Heart left ventricle (tissue), 16 donors: ENCODE measurements around the gene CD226. TPM values are rescaled to one million over a fixed set of nuclear protein-coding genes. Genes with fewer than 3 reads are reported as not detected.

ENCODE experiments used
- ATAC-seq, 4 donors: fragments of 200-7000 bp; cut with Tn5 transposase; one replicate each; pipeline ENCODE4 v1.9.1; 2020 to 2022; ENCODE audit warnings: moderate library complexity in 4 of 4, mild to moderate bottlenecking in 3 of 4, moderate number of reproducible peaks in 1 of 4
- DNase-seq, 5 donors: peaks; one replicate each; pipeline ENCODE4 v3.0.0-alpha.2; 2020
- H3K27ac ChIP-seq, 12 donors: fragments of 200-600 bp; sonication (generic) in 4 of 12; one replicate each; pipeline versions ENCODE4 v1.5.0 to v1.8.0; 2016 to 2022; ENCODE audit warnings: mild to moderate bottlenecking in 2 of 12
- H3K27me3 ChIP-seq, 9 donors: fragments of 200-600 bp; sonication (generic) in 2 of 9; one replicate each; pipeline versions ENCODE4 v1.5.1 to v1.8.0; 2016 to 2022; ENCODE audit warnings: mild to moderate bottlenecking in 3 of 9
- H3K36me3 ChIP-seq, 9 donors: fragments of 200-600 bp; sonication (generic) in 2 of 9; one replicate each; pipeline versions ENCODE4 v1.5.0 to v1.8.0; 2018 to 2022; ENCODE audit warnings: mild to moderate bottlenecking in 2 of 9
- H3K4me1 ChIP-seq, 12 donors: fragments of 200-600 bp; sonication (generic) in 4 of 12; one replicate each; pipeline versions ENCODE4 v1.5.0 to v1.8.0; 2016 to 2022; ENCODE audit warnings: mild to moderate bottlenecking in 3 of 12
- H3K4me3 ChIP-seq, 12 donors: fragments of 200-600 bp; sonication (generic) in 4 of 12; one replicate each; pipeline versions ENCODE4 v1.5.0 to v1.8.0; 2017 to 2022; ENCODE audit warnings: mild to moderate bottlenecking in 9 of 12, moderate library complexity in 4 of 12
- H3K9me3 ChIP-seq, 12 donors: fragments of 200-600 bp; sonication (generic) in 4 of 12; one replicate each; pipeline versions ENCODE4 v1.5.0 to v1.8.0; 2016 to 2022; ENCODE audit warnings: mild to moderate bottlenecking in 1 of 12
- CTCF ChIP-seq, 12 donors: fragments of 200-600 bp; sonication (generic) in 4 of 12; IDR thresholded peaks; one replicate each; pipeline versions ENCODE4 v1.5.0 to v1.8.0; 2018 to 2022; ENCODE audit warnings: antibody characterized with exemption in 12 of 12, mild to moderate bottlenecking in 5 of 12
- POLR2A ChIP-seq, 2 donors: fragments of 450-650 bp; IDR thresholded peaks; one replicate each; pipeline ENCODE4 v1.6.1; 2017; ENCODE audit warnings: antibody characterized with exemption in 2 of 2, mild to moderate bottlenecking in 2 of 2, moderate library complexity in 2 of 2
- WGBS, 4 donors: extraction: QIAGEN DNeasy Blood & Tissue Kit in 2 of 4; methylation state at CpG; one replicate each; pipeline versions ENCODE4 v1.1.5 to v1.1.7; 2013 to 2018; 5-methylcytosine and 5-hydroxymethylcytosine counted together
- intact Hi-C, 10 donors: fragments of 100-400 bp; cut with DNase I; formaldehyde crosslinking; loops; one replicate each; pipeline versions ENCODE4 v1.11.1 to v1.14.2; 2022
- polyA plus RNA-seq, 2 donors: library from polyadenylated mRNA; stranded (reverse); fragments of 200-250 nt; gene quantifications; one replicate each; pipeline ENCODE4 v1.2.3, GENCODE V29; 2013
- total RNA-seq, 9 donors: library from RNA; depleted of rRNA in 2 of 9; stranded (reverse); fragments of >200 nt in 2 of 9; fragmentation: NEBNext Ultra II Directional in 3 of 9; extraction: Animal tissue kit (Norgen Biotek cat#: 25700) in 3 of 9; gene quantifications; one replicate each; pipeline versions ENCODE4 v1.1.0 to v1.2.4, GENCODE V29; 2016 to 2023
- donor health status: ischemic (EF 13 %, LVEDD 7.1; RV severe dilation, severe dysfunction).
- donor health status: healthy with polysubstance abuse.
- donor health status: DM: no; HTN: yes; CAD: no.
- donor health status: DM: no; HTN: no; CAD: no.
- donor health status: ischemic (EF 25% LVEDD 6.9; RV normal size, moderate dysfunction).
- donor health status: ischemic (EF 25% LVEDD 5.7; RV mildly dilated, moderate dysfunction).
- donor health status: healthy.
- donor health status: DM: yes; HTN: yes; CAD: no.
- donor health status: ischemic (EF 35%, LVEDD 5.7; RV mildly dilated, moderate dysfunction).
- donor health status: nonischemic (EF 11% LVEDD 7.7; RV severe dilation, severe dysfunction).
- donor health status: DM: yes; HTN: yes; CAD: no.
- donor health status: PGD.
- donor health status: ischemic (EF 29% LVEDD 5.4; RV normal size, mild dysfunction).
- donor health status: nonischemic (EF 23%, LVEDD 6.1; RV moderate dilation, normal function).

Gene CD226
- total and polyA plus RNA-seq, 11 donors = 0.15 to 4.1 (median 1.1) TPM

- 88 to 93% (median 91%) methylated on average over 5 of the region's 5 CpGs for WGBS, 4 donors
- intact Hi-C loops = no loop called here
- no peaks in the 10 kb centered on the region for H3K27me3 ChIP-seq
- no peaks in the 10 kb centered on the region for H3K36me3 ChIP-seq
- H3K9me3 ChIP-seq = no peaks in the 10 kb centered on the region
- no peak overlapping the region for H3K27ac ChIP-seq
- H3K4me1 ChIP-seq = no peaks in the 10 kb centered on the region
- no peak for DNase-seq
- TF ChIP-seq POLR2A (IDR thresholded peaks at IDR 0.05) = no peak
- TF ChIP-seq CTCF (IDR thresholded peaks at IDR 0.05) = no peak
- no peak overlapping the region for H3K4me3 ChIP-seq
- no peak for ATAC-seq
Observed at GRCh38 chr18:69858897-69859296, 88.8 kb downstream of the CD226 start.

DNA sequence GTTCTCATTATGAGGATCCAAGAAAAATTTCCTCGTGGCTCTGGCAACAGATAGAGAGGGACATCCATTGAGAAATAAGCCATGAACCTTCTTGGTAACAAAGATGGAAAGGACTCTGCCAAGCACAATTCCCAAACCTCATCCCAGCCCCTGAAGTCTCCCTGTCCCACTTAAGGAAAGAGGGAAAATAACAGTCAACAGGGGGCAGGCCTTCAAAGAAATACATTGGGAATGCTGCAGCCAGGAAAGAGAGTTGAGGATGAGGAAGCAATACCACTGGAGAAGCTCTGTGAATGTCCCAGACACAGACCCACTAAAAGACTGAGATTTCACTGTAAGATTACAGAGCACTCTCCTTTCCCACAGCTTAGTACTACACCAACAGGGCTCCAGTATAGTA lies 93.2 kb downstream of the CD226 start:
- no peaks in the 10 kb centered on the region for H3K36me3 ChIP-seq

DNA sequence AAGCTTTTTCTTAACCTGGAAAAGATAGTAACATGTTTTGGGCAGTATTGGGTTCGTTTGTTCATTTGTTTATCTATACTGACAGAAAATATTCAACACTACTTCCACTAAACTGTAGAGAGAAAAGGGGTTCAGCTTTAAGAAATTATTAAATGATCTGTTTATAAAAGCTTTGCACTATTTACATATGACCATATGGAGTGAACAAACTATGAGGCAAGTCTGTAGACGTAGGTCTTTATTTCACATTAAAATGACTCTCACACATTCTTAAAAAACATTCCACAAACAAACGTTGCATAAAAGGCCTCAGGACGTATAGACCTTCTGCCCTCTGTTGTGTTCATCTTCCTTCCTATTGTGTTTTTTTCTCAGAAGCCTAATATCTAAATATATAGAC lies 94.6 kb downstream of the CD226 start:
- no peak overlapping the region for H3K27ac ChIP-seq

More for the DNA sequence above, 93.2 kb downstream of the CD226 start:
- no peak overlapping the region for H3K27ac ChIP-seq
- no peaks in the 10 kb centered on the region for H3K4me1 ChIP-seq
- no peak for TF ChIP-seq CTCF (IDR thresholded peaks at IDR 0.05)
- no peak for TF ChIP-seq POLR2A (IDR thresholded peaks at IDR 0.05)
- ATAC-seq (no peak), DNase-seq (no peak)
- H3K4me3 ChIP-seq = no peak overlapping the region
- intact Hi-C loops = no loop called here
- H3K9me3 ChIP-seq = no peaks in the 10 kb centered on the region
- H3K27me3 ChIP-seq = no peaks in the 10 kb centered on the region
- 84 to 92% (median 90%) methylated on average over 1 of the region's 1 CpG for WGBS, 4 donors

More for the DNA sequence above, 94.6 kb downstream of the CD226 start:
- intact Hi-C loops = no loop called here
- DNase-seq (no peak), ATAC-seq (no peak)
- no peaks in the 10 kb centered on the region for H3K36me3 ChIP-seq
- no peaks in the 10 kb centered on the region for H3K9me3 ChIP-seq
- no peaks in the 10 kb centered on the region for H3K4me1 ChIP-seq
- WGBS, 4 donors = 70 to 83% (median 78%) methylated on average over 4 of the region's 4 CpGs
- no peak overlapping the region for H3K4me3 ChIP-seq
- TF ChIP-seq POLR2A (IDR thresholded peaks at IDR 0.05) (no peak), CTCF (IDR thresholded peaks at IDR 0.05) (no peak)
- H3K27me3 ChIP-seq = no peaks in the 10 kb centered on the region
